Fibroblast of the aortic adventitia (primary cell): ENCODE results near the gene CABLES1. TPM values are rescaled to one million over a fixed set of nuclear protein-coding genes. Genes with fewer than 3 reads are reported as not detected.
A peak's percentile ranks its signal among the peaks of the same experiment; 100 is the strongest.

ENCODE experiments used
- DNase-seq: peaks from one replicate; pipeline ENCODE4 v3.0.0-alpha.2; 2010; ENCODE audit warnings: low read depth
- H3K4me3 ChIP-seq: 2 replicates; pipeline ENCODE4 v1.5.1; 2011; ENCODE audit warnings: low read depth, mild to moderate bottlenecking, control low read depth, low read length, moderate library complexity
- total RNA-seq: library from RNA; depleted of rRNA; stranded (reverse); fragments of >200 nt; gene quantifications from 2 replicates; pipeline ENCODE4 v1.2.3, GENCODE V29; 2012; ENCODE audit warnings: low replicate concordance
- TF ChIP-seq, protein P1 (sequence below): IDR thresholded peaks from 2 replicates; pipeline ENCODE4 v1.5.1; 2011; ENCODE audit warnings: mild to moderate bottlenecking, low read length, control low read depth, inconsistent platforms; ENCODE audit not compliant: insufficient read depth

CABLES1 gene
- total RNA-seq, 1 donor, result 7.4 TPM

DNA sequence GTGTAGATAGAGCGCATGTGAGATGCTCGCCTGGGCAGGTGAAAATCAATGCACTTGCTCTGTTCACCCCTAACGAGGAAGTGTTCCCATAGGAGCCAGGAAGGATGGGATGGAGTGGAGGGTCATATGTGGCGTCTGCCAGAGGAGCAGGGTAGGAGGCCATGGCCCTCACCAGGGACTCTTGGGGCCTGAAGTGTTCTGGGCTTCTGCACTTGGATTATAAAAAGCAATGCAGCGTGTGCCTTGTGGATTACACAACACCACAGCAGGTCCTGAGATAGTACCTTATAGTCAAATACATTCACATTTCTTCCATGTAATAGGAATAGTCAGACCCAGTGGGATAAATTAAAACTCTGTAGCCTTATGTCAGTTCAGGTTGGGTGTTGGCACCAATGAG lies 100.1 kb downstream of the CABLES1 start:
- no peak for DNase-seq
- no peak overlapping the region for H3K4me3 ChIP-seq
- TF ChIP-seq, protein P1, sequence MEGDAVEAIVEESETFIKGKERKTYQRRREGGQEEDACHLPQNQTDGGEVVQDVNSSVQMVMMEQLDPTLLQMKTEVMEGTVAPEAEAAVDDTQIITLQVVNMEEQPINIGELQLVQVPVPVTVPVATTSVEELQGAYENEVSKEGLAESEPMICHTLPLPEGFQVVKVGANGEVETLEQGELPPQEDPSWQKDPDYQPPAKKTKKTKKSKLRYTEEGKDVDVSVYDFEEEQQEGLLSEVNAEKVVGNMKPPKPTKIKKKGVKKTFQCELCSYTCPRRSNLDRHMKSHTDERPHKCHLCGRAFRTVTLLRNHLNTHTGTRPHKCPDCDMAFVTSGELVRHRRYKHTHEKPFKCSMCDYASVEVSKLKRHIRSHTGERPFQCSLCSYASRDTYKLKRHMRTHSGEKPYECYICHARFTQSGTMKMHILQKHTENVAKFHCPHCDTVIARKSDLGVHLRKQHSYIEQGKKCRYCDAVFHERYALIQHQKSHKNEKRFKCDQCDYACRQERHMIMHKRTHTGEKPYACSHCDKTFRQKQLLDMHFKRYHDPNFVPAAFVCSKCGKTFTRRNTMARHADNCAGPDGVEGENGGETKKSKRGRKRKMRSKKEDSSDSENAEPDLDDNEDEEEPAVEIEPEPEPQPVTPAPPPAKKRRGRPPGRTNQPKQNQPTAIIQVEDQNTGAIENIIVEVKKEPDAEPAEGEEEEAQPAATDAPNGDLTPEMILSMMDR, result no peak

DNA sequence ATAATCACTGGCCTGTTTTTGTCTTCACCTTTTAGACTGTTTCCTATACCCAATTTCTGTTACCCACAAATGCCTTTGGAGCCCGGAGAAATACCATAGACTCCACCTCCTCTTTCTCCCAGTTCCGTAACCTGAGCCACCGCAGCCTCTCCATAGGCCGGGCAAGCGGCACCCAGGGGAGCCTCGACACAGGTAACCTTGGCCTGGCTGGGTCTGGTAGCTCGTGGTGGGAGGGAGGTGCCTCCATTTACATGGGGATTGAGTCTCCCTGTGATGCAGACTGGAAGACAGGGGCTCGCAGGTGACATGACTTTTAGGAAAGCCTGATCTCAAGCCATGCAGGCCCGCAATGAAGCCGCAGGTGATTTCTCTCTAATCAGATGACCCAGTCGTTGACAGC lies 100.6 kb downstream of the CABLES1 start:
- TF ChIP-seq, protein P1, result no peak
- DNase-seq, result no peak
- H3K4me3 ChIP-seq, result no peak overlapping the region

DNA sequence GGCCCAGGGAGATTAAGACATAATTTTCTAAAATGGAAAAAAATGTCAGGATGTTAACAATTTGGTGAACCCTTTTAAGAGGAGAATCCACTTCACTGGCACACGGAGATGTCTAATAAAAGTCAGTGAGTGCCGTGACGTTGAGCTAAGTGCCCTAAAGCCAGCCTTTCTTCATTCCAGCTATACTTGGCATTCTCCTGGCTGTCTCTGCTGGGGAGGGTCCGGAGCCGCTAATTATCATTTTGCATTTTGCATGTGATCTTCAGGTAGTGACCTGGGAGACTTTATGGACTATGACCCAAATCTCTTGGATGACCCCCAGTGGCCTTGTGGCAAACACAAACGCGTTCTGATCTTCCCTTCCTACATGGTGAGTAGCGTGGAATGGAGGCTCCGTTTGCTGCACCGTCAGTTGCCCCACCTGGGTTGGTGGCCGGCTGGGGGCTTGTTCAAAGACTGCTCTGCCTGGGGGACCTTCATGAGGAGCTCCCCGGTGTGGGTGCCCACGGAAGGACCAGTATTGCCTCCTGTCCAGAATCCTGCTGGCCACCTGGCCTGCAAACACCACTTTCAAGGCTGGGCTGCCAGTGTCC lies 101.7 kb downstream of the CABLES1 start:
- H3K4me3 ChIP-seq, result no peak overlapping the region
- TF ChIP-seq, protein P1, result no peak
- no peak for DNase-seq

DNA sequence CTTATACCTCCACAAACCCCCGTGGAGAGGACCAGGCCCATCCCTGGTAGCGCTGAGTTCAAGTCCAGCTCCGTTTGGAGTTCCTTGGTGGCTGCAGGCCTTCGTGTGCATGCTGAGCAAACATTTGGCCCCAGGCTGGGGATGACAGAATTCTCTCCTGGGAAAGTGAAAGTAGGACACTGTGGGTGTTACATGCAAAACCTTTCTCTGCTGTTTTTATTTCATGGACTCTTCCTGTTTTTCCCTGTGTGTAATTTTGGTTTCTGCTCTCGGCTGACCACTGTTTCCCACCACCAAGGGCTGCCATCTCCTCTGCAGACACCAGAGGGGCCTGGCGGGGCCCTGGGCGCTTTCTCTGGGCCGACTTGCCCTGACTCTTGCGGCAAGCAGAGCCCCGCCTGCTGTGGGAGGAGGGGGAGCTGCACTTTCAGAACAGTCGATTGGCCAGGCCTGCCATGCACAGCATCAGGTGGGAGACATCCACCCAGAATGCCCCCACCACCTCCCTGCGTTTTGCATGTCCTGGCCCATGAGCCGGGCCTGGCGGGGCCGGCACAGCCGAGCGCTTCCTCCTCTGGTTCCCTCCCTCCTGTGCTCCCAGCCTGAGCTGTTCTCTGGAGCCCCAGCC lies 102.4 kb downstream of the CABLES1 start:
- TF ChIP-seq, protein P1, result peak; percentile 67
- peak; percentile 62 for DNase-seq
- H3K4me3 ChIP-seq, result peak overlapping the region; percentile 33

DNA sequence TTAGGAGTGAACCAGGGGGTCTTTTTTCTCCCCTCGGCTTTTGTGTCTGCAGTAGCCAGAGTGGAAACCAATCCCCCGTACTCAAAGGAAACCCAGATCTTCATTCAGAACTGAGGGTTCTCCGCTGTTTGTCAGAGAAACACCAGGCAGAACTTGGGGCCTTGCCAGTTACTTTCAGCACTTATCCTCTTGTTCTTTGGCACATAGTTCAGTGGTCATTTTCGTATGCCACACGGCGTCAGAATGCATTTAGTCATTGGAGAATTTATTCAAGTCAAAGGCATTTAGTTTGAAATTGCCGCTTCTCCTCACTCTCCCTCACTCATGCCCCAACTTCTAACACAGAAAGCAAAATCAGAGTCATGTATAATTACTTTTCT lies 102.9 kb downstream of the CABLES1 start:
- TF ChIP-seq, protein P1, result no peak
- H3K4me3 ChIP-seq, result no peak overlapping the region

DNA sequence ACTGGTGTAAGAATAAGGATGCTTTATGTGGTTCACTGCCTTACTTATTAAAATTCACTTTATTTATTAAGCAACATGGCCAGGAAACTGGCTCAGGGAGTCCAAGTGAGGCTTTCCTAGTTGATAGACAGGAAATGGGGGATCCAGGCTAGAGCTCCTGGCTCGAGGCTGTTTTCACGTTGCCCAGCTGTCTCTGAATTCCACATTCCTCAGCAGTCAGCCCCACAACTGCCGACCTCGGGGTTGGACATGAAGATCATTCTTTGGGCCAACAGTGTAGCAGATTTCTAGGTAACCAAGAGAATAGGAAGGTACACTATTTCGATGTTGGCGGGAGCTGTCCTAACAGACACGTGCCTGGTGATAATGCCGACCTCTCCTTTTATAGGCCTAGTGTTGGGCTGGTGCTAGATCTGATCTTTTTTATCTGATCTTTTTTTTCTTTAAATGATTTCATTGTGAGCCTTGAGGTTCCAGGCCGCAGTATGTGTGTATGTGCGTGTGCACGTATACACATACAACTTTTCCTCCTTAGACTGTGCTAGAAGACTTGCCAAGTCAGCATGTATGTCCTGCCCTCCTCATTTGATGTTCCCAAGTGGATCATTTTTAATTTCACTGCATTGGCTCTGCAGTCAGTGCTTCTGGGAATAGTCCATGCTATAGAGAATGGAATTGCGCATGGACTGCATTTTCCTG lies 103.5 kb downstream of the CABLES1 start:
- TF ChIP-seq, protein P1, result no peak
- no peak overlapping the region for H3K4me3 ChIP-seq
- DNase-seq, result peak; percentile 59

More for the DNA sequence above, 102.9 kb downstream of the CABLES1 start:
- DNase-seq, result peak; percentile 86
